ENCODE measurements around the gene SC5D. TPM values are rescaled to one million over a fixed set of nuclear protein-coding genes. Genes with fewer than 3 reads are reported as not detected.

SC5D gene
- total RNA-seq, 4 donors from 2014 or later: 23.1 to 49.6 (median 36.0) TPM

- no peaks in the 10 kb centered on the region for H3K27me3 ChIP-seq
- H3K4me1 ChIP-seq: no peaks in the 10 kb centered on the region
- H3K4me3 ChIP-seq: no peak overlapping the region
- no peaks in the 10 kb centered on the region for H3K9me3 ChIP-seq
- no peak for TF ChIP-seq POLR2A (IDR thresholded peaks at IDR 0.05)
- TF ChIP-seq CTCF (IDR thresholded peaks at IDR 0.05): no peak
- no peak for TF ChIP-seq EP300 (IDR thresholded peaks at IDR 0.05)
- DNase-seq (ENCODE audit: low spot score in 2 of 2): no peak
- H3K27ac ChIP-seq: no peak overlapping the region
- peaks cover 3 to 70% (median 9%) of the 10 kb centered on the region in 3 donors for H3K36me3 ChIP-seq
- 87 to 89% methylated on average over 3 of the region's 3 CpGs for WGBS, 2 donors
Observed at GRCh38 chr11:121308816-121309215, 16.2 kb downstream of the SC5D start.

DNA sequence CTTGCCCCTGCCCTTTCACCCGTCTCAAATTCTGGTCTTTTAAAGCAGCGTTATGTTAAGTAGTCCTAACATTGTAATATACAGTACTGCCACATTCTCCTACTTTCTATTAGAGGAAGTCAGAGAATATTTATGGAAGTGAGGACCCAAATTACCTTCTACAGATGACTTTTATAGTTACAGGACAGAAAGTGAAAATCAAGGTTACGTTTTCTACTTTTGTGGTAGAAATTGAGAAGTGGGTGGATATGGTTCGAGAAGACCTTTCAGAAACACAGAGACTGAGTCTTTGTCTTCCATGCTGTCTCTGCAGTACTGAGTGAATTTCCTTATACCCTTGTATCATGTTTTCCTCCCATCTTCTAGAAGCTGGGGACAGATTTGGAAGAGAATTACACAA is 17.1 kb downstream of the SC5D start:
- Histone ChIP-seq H3K36me3 (peaks cover 3 to 63% (median 9%) of the 10 kb centered on the region in 3 donors), H3K4me3 (no peak overlapping the region), H3K27me3 (no peaks in the 10 kb centered on the region), H3K4me1 (no peaks in the 10 kb centered on the region), H3K27ac (no peak overlapping the region), H3K9me3 (no peaks in the 10 kb centered on the region)
- 88 to 92% methylated on average over 4 of the region's 4 CpGs for WGBS, 2 donors
- DNase-seq (ENCODE audit: low spot score in 2 of 2): no peak
- TF ChIP-seq EP300 (IDR thresholded peaks at IDR 0.05) (no peak), POLR2A (IDR thresholded peaks at IDR 0.05) (no peak), CTCF (IDR thresholded peaks at IDR 0.05) (no peak)

DNA sequence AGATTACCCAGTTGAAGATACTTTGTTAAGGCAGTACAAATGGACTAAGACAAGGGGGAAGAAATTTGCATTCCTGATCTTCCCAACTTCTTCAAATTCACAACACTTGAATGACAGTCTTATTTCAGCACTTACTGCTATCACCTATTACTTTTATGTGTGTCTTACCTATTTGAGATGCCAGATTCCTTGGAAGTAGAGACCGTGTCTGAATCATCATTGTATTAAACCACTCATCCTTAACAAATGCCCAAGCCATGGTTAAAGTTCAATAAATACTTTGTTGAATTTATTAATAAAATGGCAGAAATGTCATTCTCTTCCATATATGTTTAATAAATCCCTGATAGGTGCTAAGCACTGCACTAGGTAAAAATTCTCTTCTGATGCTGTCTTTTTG is 18.3 kb downstream of the SC5D start:
- WGBS, 2 donors: 86 to 92% methylated on average over 1 of the region's 1 CpG

DNA sequence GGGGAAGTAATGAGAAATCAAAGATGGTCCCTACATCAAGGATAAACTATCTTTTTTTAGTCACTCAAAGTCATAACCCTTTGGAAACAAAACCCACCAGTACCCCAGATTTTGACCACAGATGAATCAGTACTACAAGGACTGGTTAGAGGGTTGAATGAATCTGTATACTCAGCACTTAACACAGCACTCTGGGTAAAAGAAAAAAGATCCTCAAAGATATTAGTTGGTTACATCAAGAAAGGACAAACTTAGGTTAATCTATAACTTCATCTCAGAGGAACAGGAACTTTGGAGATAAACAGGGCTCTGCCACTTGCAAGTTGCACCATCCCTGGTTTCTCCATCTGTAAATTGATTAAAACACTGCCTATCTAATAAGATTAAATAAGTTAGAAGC is 18.8 kb downstream of the SC5D start:
- no peaks in the 10 kb centered on the region for H3K4me1 ChIP-seq
- no peak for DNase-seq (ENCODE audit: low spot score in 2 of 2)
- H3K4me3 ChIP-seq: no peak overlapping the region
- no peaks in the 10 kb centered on the region for H3K27me3 ChIP-seq
- peaks cover 3 to 46% (median 9%) of the 10 kb centered on the region in 3 donors for H3K36me3 ChIP-seq
- H3K27ac ChIP-seq: no peak overlapping the region
- TF ChIP-seq EP300 (IDR thresholded peaks at IDR 0.05) (no peak), CTCF (IDR thresholded peaks at IDR 0.05) (no peak), POLR2A (IDR thresholded peaks at IDR 0.05) (no peak)
- no peaks in the 10 kb centered on the region for H3K9me3 ChIP-seq

More for the DNA sequence above, 18.3 kb downstream of the SC5D start:
- DNase-seq (ENCODE audit: low spot score in 2 of 2): no peak
- no peak overlapping the region for H3K27ac ChIP-seq
- H3K4me3 ChIP-seq: no peak overlapping the region
- no peaks in the 10 kb centered on the region for H3K9me3 ChIP-seq
- no peaks in the 10 kb centered on the region for H3K4me1 ChIP-seq
- H3K36me3 ChIP-seq: peaks cover 3 to 51% (median 9%) of the 10 kb centered on the region in 3 donors
- TF ChIP-seq EP300 (IDR thresholded peaks at IDR 0.05): no peak
- no peak for TF ChIP-seq CTCF (IDR thresholded peaks at IDR 0.05)
- TF ChIP-seq POLR2A (IDR thresholded peaks at IDR 0.05): no peak
- no peaks in the 10 kb centered on the region for H3K27me3 ChIP-seq

GRCh38 chr11:121312483-121312882 is 19.9 kb downstream of the SC5D start:
- Histone ChIP-seq H3K4me1 (no peaks in the 10 kb centered on the region), H3K27me3 (no peaks in the 10 kb centered on the region), H3K27ac (no peak overlapping the region), H3K4me3 (no peak overlapping the region), H3K36me3 (peaks cover 0 to 35% (median 0%) of the 10 kb centered on the region in 3 donors), H3K9me3 (no peaks in the 10 kb centered on the region)
- no peak for DNase-seq (ENCODE audit: low spot score in 2 of 2)
- TF ChIP-seq CTCF (IDR thresholded peaks at IDR 0.05) (no peak), EP300 (IDR thresholded peaks at IDR 0.05) (no peak), POLR2A (IDR thresholded peaks at IDR 0.05) (no peak)
- 77 to 87% methylated on average over 2 of the region's 2 CpGs for WGBS, 2 donors
